PC-3 (cell line): Measurements from ENCODE around the gene PRPS1. TPM values are rescaled to one million over a fixed set of nuclear protein-coding genes. Genes with fewer than 3 reads are reported as not detected.

Source experiments
- ATAC-seq: fragments of 200-7000 bp; cut with Tn5 transposase; 2 replicates; pipeline ENCODE4 v1.9.1; 2020; ENCODE audit warnings: mild to moderate bottlenecking, moderate library complexity
- BruUV-seq: library from RNA; stranded (reverse); fragments of 400-500 nt; replicated peaks from 2 replicates; lab custom pipeline; 2021; lab: Mats Ljungman, UMichigan
- CTCF ChIA-PET: fragments of 300-600 bp; sonication (Branson Sonifier 250); formaldehyde crosslinking; loops from one replicate; lab custom pipeline; 2022; ENCODE audit warnings: antibody characterized with exemption; lab: Charles Lee
- POLR2A ChIA-PET: fragments of 300-600 bp; sonication (Branson Sonifier 250); formaldehyde crosslinking; loops from one replicate; lab custom pipeline; 2022; ENCODE audit warnings: antibody characterized with exemption; ENCODE audit not compliant: unreplicated experiment; lab: Charles Lee
- DNase-seq: peaks from one replicate; pipeline ENCODE4 v3.0.0-alpha.2; 2015
- H2AFZ ChIP-seq: fragments of 300-600 bp; sonication (generic); 2 replicates; pipeline ENCODE4 v1.6.0; 2016; ENCODE audit warnings: antibody characterized with exemption, low read length
- H3F3A ChIP-seq: fragments of 300-600 bp; sonication (generic); one replicate; pipeline ENCODE4 v1.6.0; 2017; ENCODE audit warnings: antibody characterized with exemption, low read length, control low read depth, mild to moderate bottlenecking; ENCODE audit not compliant: unreplicated experiment
- H3K27ac ChIP-seq: fragments of 300-600 bp; sonication (generic); 2 replicates; pipeline ENCODE4 v1.5.1; 2016; ENCODE audit warnings: mild to moderate bottlenecking, low read length
- H3K27me3 ChIP-seq: fragments of 300-600 bp; sonication (generic); 2 replicates; pipeline ENCODE4 v1.6.1; 2016; ENCODE audit warnings: low read length, mixed read lengths
- H3K36me3 ChIP-seq: fragments of 300-600 bp; sonication (generic); 2 replicates; pipeline ENCODE4 v1.6.1; 2016; ENCODE audit warnings: low read depth, mixed run types, low read length, mixed read lengths
- H3K4me1 ChIP-seq: fragments of 300-600 bp; sonication (generic); 2 replicates; pipeline ENCODE4 v1.5.1; 2016; ENCODE audit warnings: low read length; ENCODE audit not compliant: insufficient read depth
- H3K4me2 ChIP-seq: fragments of 300-600 bp; sonication (generic); 2 replicates; pipeline ENCODE4 v1.6.0; 2016; ENCODE audit warnings: low read length
- H3K4me3 ChIP-seq: fragments of 300-600 bp; sonication (generic); 2 replicates; pipeline ENCODE4 v1.5.1; 2016; ENCODE audit warnings: mild to moderate bottlenecking, low read length, mixed read lengths
- H3K79me2 ChIP-seq: fragments of 300-600 bp; sonication (generic); 2 replicates; pipeline ENCODE4 v1.6.1; 2017; ENCODE audit warnings: low read length, mixed read lengths
- H3K9ac ChIP-seq: fragments of 300-600 bp; sonication (generic); 2 replicates; pipeline ENCODE4 v1.6.0; 2016; ENCODE audit warnings: mild to moderate bottlenecking, low read length
- H3K9me2 ChIP-seq: fragments of 300-600 bp; sonication (generic); replicated peaks from 2 replicates; pipeline ENCODE4 v1.6.1; 2016; ENCODE audit warnings: mixed run types, low read length, mixed read lengths
- H3K9me3 ChIP-seq: fragments of 300-600 bp; sonication (generic); 2 replicates; pipeline ENCODE4 v1.6.1; 2016; ENCODE audit warnings: low read length, mixed read lengths
- H4K20me1 ChIP-seq: fragments of 300-600 bp; sonication (generic); 2 replicates; pipeline ENCODE4 v1.6.1; 2016; ENCODE audit warnings: low read length, mixed read lengths
- EZH2 ChIP-seq: fragments of 300-600 bp; sonication (generic); IDR thresholded peaks from one replicate; pipeline ENCODE4 v1.6.1; 2017; ENCODE audit warnings: antibody characterized with exemption, mild to moderate bottlenecking, low read length; ENCODE audit not compliant: unreplicated experiment
- EZH2phosphoT487 ChIP-seq: fragments of 300-600 bp; sonication (generic); IDR thresholded peaks from 2 replicates; pipeline ENCODE4 v1.6.1; 2018; ENCODE audit warnings: mild to moderate bottlenecking, antibody characterized with exemption, low read length, borderline replicate concordance
- intact Hi-C: fragments of 100-400 bp; cut with micrococcal nuclease; formaldehyde crosslinking; loops from 2 replicates; pipeline ENCODE4 v1.9.0; 2023
- total RNA-seq: library from RNA; depleted of rRNA; stranded (reverse); fragments of >200 nt; gene quantifications from 2 replicates; pipeline ENCODE4 v1.2.3, GENCODE V29; 2014
- TF ChIP-seq, protein P1 (sequence below): fragments of 300-600 bp; sonication (generic); conservative IDR thresholded peaks from 2 replicates; pipeline ENCODE4 v1.5.1; 2017; ENCODE audit warnings: antibody characterized with exemption, low read depth, mild to moderate bottlenecking, low read length

Gene PRPS1
- total RNA-seq, 1 experiment from 2014 or later = 57.0 TPM

DNA sequence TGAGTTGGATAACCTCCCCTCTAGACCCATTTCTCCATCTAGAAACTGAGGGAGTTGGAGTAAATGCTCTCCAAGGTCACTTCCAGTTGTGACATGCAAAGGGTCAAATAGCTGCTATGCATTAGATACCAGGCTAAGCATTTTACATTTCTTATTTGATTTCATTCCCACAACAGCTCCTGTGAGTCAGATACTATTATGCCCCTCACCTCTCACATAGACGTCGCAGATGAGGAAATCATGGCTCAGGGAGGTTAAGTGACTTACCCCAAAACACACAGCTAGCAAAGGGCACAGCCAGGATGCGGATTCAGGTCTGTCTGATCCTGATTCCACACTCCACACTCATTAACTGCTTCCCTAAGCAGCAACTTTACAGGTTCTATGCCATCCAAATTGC lies 57.7 kb downstream of the PRPS1 start:
- Histone ChIP-seq H3K79me2 (no peaks in the 10 kb centered on the region), H2AFZ (no peak overlapping the region), H3K4me2 (no peak overlapping the region), H3K27me3 (no peaks in the 10 kb centered on the region), H3K4me3 (no peak overlapping the region), H3K4me1 (peaks cover 11% of the 10 kb centered on the region), H3K27ac (no peak overlapping the region), H3K9me3 (no peaks in the 10 kb centered on the region), H4K20me1 (no peaks in the 10 kb centered on the region), H3K36me3 (no peaks in the 10 kb centered on the region), H3K9me2 (no peaks in the 10 kb centered on the region), H3F3A (no peaks in the 10 kb centered on the region), H3K9ac (no peak overlapping the region)
- CTCF ChIA-PET = no interaction called here
- intact Hi-C loops = no loop called here
- no peak for DNase-seq
- no peak for TF ChIP-seq EZH2phosphoT487
- TF ChIP-seq EZH2 = no peak
- ATAC-seq = no peak
- POLR2A ChIA-PET = interaction anchor here (0.6 kb wide), 1 partner anchor 10 kb away, joined by 7 read pairs; no protein-coding TSS in a partner anchor
- BruUV-seq = no TSS peak

GRCh38 chrX:107686792-107687191 lies 58.5 kb downstream of the PRPS1 start:
- ChIA-PET POLR2A (no interaction called here), CTCF (no interaction called here)
- Histone ChIP-seq H3F3A (no peaks in the 10 kb centered on the region), H3K9me2 (no peaks in the 10 kb centered on the region), H2AFZ (no peak overlapping the region), H3K79me2 (no peaks in the 10 kb centered on the region), H3K4me2 (no peak overlapping the region), H3K36me3 (no peaks in the 10 kb centered on the region), H3K9me3 (no peaks in the 10 kb centered on the region), H4K20me1 (no peaks in the 10 kb centered on the region), H3K4me3 (no peak overlapping the region), H3K27me3 (no peaks in the 10 kb centered on the region), H3K27ac (no peak overlapping the region), H3K4me1 (peaks cover 11% of the 10 kb centered on the region), H3K9ac (no peak overlapping the region)
- DNase-seq (no peak), ATAC-seq (no peak)
- intact Hi-C loops = no loop called here
- BruUV-seq = no TSS peak
- no peak for TF ChIP-seq EZH2
- TF ChIP-seq, protein P1, sequence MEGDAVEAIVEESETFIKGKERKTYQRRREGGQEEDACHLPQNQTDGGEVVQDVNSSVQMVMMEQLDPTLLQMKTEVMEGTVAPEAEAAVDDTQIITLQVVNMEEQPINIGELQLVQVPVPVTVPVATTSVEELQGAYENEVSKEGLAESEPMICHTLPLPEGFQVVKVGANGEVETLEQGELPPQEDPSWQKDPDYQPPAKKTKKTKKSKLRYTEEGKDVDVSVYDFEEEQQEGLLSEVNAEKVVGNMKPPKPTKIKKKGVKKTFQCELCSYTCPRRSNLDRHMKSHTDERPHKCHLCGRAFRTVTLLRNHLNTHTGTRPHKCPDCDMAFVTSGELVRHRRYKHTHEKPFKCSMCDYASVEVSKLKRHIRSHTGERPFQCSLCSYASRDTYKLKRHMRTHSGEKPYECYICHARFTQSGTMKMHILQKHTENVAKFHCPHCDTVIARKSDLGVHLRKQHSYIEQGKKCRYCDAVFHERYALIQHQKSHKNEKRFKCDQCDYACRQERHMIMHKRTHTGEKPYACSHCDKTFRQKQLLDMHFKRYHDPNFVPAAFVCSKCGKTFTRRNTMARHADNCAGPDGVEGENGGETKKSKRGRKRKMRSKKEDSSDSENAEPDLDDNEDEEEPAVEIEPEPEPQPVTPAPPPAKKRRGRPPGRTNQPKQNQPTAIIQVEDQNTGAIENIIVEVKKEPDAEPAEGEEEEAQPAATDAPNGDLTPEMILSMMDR = no peak
- TF ChIP-seq EZH2phosphoT487 = no peak

GRCh38 chrX:107687445-107687844 lies 59.1 kb downstream of the PRPS1 start:
- intact Hi-C loops = no loop called here

More at GRCh38 chrX:107687445-107687844, 59.1 kb downstream of the PRPS1 start:
- Histone ChIP-seq H3F3A (no peaks in the 10 kb centered on the region), H3K79me2 (no peaks in the 10 kb centered on the region), H3K9me3 (no peaks in the 10 kb centered on the region), H3K9ac (no peak overlapping the region), H3K27ac (no peak overlapping the region), H4K20me1 (no peaks in the 10 kb centered on the region), H3K27me3 (no peaks in the 10 kb centered on the region), H3K4me3 (no peak overlapping the region), H2AFZ (no peak overlapping the region), H3K36me3 (no peaks in the 10 kb centered on the region), H3K4me1 (peaks cover 11% of the 10 kb centered on the region), H3K4me2 (no peak overlapping the region), H3K9me2 (no peaks in the 10 kb centered on the region)
- ChIA-PET CTCF (no interaction called here), POLR2A (no interaction called here)
- no TSS peak for BruUV-seq
- TF ChIP-seq, protein P1 = no peak
- no peak for TF ChIP-seq EZH2
- no peak for TF ChIP-seq EZH2phosphoT487
- ATAC-seq (no peak), DNase-seq (no peak)
